Measurements from ENCODE around the gene NR6A1.

Gene NR6A1

DNA sequence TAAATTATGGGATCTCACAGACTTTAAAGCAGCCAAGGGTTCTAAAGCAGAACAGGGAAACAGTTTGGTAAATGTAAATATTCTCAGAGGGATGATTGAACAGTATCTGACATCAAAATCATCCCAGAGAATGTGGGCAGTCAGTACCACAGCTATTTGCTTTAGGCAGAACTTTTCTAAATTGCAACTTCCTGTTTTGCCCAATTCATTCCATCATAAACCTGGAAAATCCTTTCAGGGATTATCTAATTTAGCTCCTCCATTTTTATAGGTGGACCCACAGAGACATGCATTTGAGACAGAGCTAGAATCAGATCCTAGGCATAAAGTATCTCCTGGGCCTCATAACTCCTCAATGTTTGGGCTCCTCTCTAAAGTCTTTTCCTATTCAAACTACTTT is 12.4 kb downstream of the NR6A1 start:
- Histone ChIP-seq H3K4me3 (ENCODE audit: low read length) (no peak overlapping the region), H3K36me3 (ENCODE audit: control insufficient read depth, insufficient read depth, low read length) (no peaks in the 10 kb centered on the region), H3K27me3 (ENCODE audit: control insufficient read depth, insufficient read depth, low read length) (peaks cover 21% of the 10 kb centered on the region), H3K9me3 (ENCODE audit: control insufficient read depth, low read length) (no peaks in the 10 kb centered on the region), H3K9ac (ENCODE audit: low read length) (no peak overlapping the region), H3K4me1 (ENCODE audit: control insufficient read depth, insufficient read depth, low read length) (no peaks in the 10 kb centered on the region)

DNA sequence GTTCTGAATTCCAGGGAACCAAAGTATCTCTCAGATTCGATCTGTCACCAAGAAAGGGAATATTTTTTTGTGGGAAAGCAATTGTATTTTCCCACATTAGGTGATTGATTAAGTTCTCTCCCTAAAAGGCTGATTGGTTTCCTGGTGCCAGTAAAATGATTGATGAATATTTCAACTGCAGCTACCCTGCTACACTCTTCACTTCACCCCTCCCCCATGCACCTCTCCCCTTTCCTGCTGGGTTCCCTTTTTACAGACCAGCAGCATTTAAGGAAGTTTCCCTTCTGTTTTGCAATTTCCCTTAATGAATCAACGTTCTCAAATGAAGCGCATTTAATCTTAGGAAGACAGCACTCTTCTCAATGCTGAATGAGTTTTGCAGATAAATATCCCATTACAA is 13.1 kb downstream of the NR6A1 start:
- H3K9ac ChIP-seq (ENCODE audit: low read length) = no peak overlapping the region
- peaks cover 21% of the 10 kb centered on the region for H3K27me3 ChIP-seq (ENCODE audit: control insufficient read depth, insufficient read depth, low read length)
- no peak overlapping the region for H3K4me3 ChIP-seq (ENCODE audit: low read length)
- no peaks in the 10 kb centered on the region for H3K4me1 ChIP-seq (ENCODE audit: control insufficient read depth, insufficient read depth, low read length)
- H3K36me3 ChIP-seq (ENCODE audit: control insufficient read depth, insufficient read depth, low read length) = no peaks in the 10 kb centered on the region
- no peaks in the 10 kb centered on the region for H3K9me3 ChIP-seq (ENCODE audit: control insufficient read depth, low read length)

DNA sequence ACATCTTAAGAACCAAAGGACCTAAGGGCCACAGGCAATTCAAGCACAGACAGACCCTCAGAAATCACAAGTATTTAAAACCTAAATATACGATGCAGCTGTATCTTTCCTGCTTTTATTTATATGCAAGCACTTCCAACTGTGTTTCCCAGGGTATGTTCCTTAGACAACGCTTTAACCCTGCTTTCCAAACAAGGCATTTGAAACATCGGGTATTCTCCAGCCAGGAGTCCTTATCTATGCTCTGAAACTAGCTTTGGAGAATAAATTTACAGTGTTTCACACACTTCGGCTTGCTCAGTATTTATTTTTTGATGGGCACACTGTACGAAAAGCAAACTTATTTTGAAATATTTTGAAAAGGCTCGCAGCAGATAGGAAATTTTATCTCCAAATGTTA is 13.5 kb downstream of the NR6A1 start:
- Histone ChIP-seq H3K36me3 (ENCODE audit: control insufficient read depth, insufficient read depth, low read length) (no peaks in the 10 kb centered on the region), H3K9ac (ENCODE audit: low read length) (no peak overlapping the region), H3K9me3 (ENCODE audit: control insufficient read depth, low read length) (no peaks in the 10 kb centered on the region), H3K4me3 (ENCODE audit: low read length) (no peak overlapping the region), H3K27me3 (ENCODE audit: control insufficient read depth, insufficient read depth, low read length) (peaks cover 21% of the 10 kb centered on the region), H3K4me1 (ENCODE audit: control insufficient read depth, insufficient read depth, low read length) (no peaks in the 10 kb centered on the region)

DNA sequence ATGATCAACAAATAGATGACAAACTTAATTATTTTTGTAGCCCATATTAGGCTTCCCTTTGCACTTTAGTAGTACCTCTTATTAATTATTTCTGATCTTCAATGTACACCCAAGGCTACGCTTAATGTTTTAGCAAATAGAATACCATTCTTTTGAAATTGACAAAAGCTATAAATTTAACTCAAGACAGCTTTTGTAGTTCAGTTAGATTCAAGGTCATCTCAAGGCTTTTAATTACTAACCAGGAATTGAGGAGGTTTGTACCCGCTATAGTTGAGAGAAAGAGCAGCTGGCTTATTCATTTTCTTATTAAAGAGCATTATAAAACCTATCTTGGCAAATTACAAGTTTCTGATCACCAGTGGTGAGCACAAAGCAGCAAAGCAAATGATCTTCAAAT is 15.1 kb downstream of the NR6A1 start:
- no peak overlapping the region for H3K4me3 ChIP-seq (ENCODE audit: low read length)
- peaks cover 21% of the 10 kb centered on the region for H3K27me3 ChIP-seq (ENCODE audit: control insufficient read depth, insufficient read depth, low read length)
- H3K9me3 ChIP-seq (ENCODE audit: control insufficient read depth, low read length) = no peaks in the 10 kb centered on the region
- no peaks in the 10 kb centered on the region for H3K36me3 ChIP-seq (ENCODE audit: control insufficient read depth, insufficient read depth, low read length)
- H3K4me1 ChIP-seq (ENCODE audit: control insufficient read depth, insufficient read depth, low read length) = no peaks in the 10 kb centered on the region
- no peak overlapping the region for H3K9ac ChIP-seq (ENCODE audit: low read length)

DNA sequence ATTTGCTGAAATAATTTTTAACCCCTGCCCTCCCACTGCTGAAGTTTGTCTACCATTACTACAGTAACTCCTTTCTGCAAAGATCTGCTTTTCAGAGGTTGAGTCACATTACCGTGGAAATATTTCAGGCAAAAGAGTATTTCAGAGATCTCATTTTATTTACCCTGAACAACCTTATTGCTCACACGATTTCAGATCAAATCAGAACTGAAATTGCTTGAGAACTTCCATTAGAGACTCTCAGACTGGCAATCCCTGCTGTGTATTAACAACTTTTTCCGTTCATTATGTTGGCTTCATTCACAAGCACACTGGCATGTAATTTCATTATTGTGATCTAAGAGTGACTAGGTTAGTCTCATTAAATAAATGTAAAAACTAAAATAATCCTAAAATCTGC is 16.1 kb downstream of the NR6A1 start:
- peaks cover 21% of the 10 kb centered on the region for H3K27me3 ChIP-seq (ENCODE audit: control insufficient read depth, insufficient read depth, low read length)
- no peaks in the 10 kb centered on the region for H3K9me3 ChIP-seq (ENCODE audit: control insufficient read depth, low read length)
- H3K4me1 ChIP-seq (ENCODE audit: control insufficient read depth, insufficient read depth, low read length) = no peaks in the 10 kb centered on the region
- no peak overlapping the region for H3K4me3 ChIP-seq (ENCODE audit: low read length)
- H3K9ac ChIP-seq (ENCODE audit: low read length) = no peak overlapping the region
- H3K36me3 ChIP-seq (ENCODE audit: control insufficient read depth, insufficient read depth, low read length) = no peaks in the 10 kb centered on the region

DNA sequence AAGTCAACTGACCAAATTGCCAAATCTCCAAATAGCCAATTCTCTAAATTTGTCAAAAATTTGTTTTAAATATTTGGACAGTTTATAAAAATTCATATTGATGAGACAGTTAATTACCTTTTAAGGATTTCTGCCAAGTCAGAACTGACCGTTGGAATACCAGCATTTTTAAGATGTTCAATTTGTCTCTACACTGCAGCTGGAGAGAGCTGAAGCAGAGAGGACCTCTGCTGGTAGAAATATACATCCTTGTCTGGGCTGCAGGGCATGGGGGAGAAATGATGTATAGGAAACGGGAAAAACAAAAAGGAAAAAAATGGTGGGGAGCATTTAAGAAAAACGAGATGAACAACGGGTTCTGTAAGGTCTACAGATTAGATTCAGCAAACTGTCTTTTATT is 16.8 kb downstream of the NR6A1 start:
- H3K4me1 ChIP-seq (ENCODE audit: control insufficient read depth, insufficient read depth, low read length) = no peaks in the 10 kb centered on the region
- H3K9me3 ChIP-seq (ENCODE audit: control insufficient read depth, low read length) = no peaks in the 10 kb centered on the region
- H3K27me3 ChIP-seq (ENCODE audit: control insufficient read depth, insufficient read depth, low read length) = peaks cover 21% of the 10 kb centered on the region

DNA sequence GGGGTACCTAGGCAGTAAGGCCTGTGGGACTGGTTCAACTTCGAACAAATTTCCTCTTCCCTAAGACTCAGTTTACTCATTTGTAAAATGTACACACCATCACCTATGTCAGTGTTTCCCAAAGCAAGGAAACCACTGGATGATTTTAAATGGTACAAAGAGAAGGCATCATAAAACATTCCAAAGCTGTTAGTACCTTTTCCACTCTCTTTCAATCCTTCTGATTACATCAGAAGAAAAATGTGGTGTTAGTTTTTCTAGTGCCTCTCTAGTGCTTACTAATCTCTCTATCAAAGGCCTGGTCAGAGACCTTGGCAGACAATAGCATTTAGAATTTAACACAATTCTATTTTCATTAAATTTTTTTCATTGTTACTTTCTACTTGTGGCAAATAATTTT is 18.1 kb downstream of the NR6A1 start:
- H3K4me1 ChIP-seq (ENCODE audit: control insufficient read depth, insufficient read depth, low read length) = no peaks in the 10 kb centered on the region

More for the DNA sequence above, 16.8 kb downstream of the NR6A1 start:
- Histone ChIP-seq H3K4me3 (ENCODE audit: low read length) (no peak overlapping the region), H3K9ac (ENCODE audit: low read length) (no peak overlapping the region), H3K36me3 (ENCODE audit: control insufficient read depth, insufficient read depth, low read length) (no peaks in the 10 kb centered on the region)

DNA sequence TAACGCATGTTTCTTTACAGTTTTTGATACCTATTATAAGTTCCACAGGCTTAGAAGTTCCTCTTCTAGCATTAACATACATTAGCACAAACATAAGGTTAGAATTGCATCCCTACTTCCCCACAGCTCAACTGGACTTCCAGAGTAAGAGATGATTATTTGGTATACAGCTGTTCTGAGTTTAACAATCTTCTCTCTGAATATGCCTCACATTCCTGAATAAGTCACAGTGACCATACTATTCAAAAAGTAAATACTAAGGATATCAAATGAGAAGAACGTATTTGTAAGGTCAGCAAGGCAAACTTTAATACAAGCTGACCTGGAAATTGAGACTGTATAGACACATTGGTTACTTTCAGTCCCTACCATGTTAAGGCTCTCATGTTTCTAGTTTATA is 21.3 kb downstream of the NR6A1 start:
- H3K9me3 ChIP-seq (ENCODE audit: control insufficient read depth, low read length) = no peaks in the 10 kb centered on the region
- no peak overlapping the region for H3K9ac ChIP-seq (ENCODE audit: low read length)
- no peaks in the 10 kb centered on the region for H3K27me3 ChIP-seq (ENCODE audit: control insufficient read depth, insufficient read depth, low read length)
- H3K36me3 ChIP-seq (ENCODE audit: control insufficient read depth, insufficient read depth, low read length) = no peaks in the 10 kb centered on the region
- no peak overlapping the region for H3K4me3 ChIP-seq (ENCODE audit: low read length)
- H3K4me1 ChIP-seq (ENCODE audit: control insufficient read depth, insufficient read depth, low read length) = no peaks in the 10 kb centered on the region

More for the DNA sequence above, 18.1 kb downstream of the NR6A1 start:
- Histone ChIP-seq H3K36me3 (ENCODE audit: control insufficient read depth, insufficient read depth, low read length) (no peaks in the 10 kb centered on the region), H3K4me3 (ENCODE audit: low read length) (no peak overlapping the region), H3K9me3 (ENCODE audit: control insufficient read depth, low read length) (no peaks in the 10 kb centered on the region), H3K9ac (ENCODE audit: low read length) (no peak overlapping the region), H3K27me3 (ENCODE audit: control insufficient read depth, insufficient read depth, low read length) (peaks cover 17% of the 10 kb centered on the region)

DNA sequence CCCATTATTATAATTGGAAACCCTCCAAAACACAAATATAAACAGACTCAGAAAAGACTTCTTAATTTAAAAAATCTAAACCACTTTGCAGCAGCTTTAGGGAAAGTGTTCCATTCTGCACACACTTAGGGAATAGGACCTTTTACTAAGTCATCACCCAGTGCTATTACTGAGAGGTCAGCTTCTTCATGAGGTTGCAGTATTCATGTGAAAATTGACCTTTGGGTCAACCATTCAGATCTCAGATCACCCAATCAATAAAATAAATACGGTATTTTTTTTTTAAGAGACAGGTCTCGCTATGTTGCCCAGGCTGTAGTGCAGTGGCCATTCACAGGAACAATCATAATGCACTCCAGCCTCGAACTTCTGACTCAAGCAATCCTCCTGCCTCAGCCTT is 21.8 kb downstream of the NR6A1 start:
- no peaks in the 10 kb centered on the region for H3K36me3 ChIP-seq (ENCODE audit: control insufficient read depth, insufficient read depth, low read length)
- no peak overlapping the region for H3K9ac ChIP-seq (ENCODE audit: low read length)
- no peaks in the 10 kb centered on the region for H3K27me3 ChIP-seq (ENCODE audit: control insufficient read depth, insufficient read depth, low read length)
- H3K4me1 ChIP-seq (ENCODE audit: control insufficient read depth, insufficient read depth, low read length) = no peaks in the 10 kb centered on the region
- H3K4me3 ChIP-seq (ENCODE audit: low read length) = no peak overlapping the region
- H3K9me3 ChIP-seq (ENCODE audit: control insufficient read depth, low read length) = no peaks in the 10 kb centered on the region

DNA sequence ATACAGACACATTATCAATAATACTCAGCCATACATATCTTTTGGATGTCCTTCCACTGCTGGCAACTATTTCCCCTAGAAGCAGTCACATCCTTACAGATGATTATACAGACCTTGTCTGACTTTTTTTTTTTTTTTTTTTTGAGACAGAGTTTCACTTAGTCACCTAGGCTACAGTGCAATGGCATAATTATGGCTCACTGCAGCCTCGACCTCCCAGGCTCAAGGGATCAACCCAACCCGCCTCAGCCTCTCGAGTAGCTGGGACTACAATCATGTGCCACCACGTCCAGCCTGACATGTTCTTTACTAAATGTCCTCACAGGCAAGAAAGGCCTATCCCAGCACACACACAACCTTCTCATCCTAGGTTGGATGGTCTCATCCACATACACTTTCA is 24.0 kb downstream of the NR6A1 start:
- Histone ChIP-seq H3K4me3 (ENCODE audit: low read length) (no peak overlapping the region), H3K9ac (ENCODE audit: low read length) (no peak overlapping the region), H3K27me3 (ENCODE audit: control insufficient read depth, insufficient read depth, low read length) (no peaks in the 10 kb centered on the region), H3K4me1 (ENCODE audit: control insufficient read depth, insufficient read depth, low read length) (no peaks in the 10 kb centered on the region), H3K9me3 (ENCODE audit: control insufficient read depth, low read length) (no peaks in the 10 kb centered on the region), H3K36me3 (ENCODE audit: control insufficient read depth, insufficient read depth, low read length) (no peaks in the 10 kb centered on the region)

DNA sequence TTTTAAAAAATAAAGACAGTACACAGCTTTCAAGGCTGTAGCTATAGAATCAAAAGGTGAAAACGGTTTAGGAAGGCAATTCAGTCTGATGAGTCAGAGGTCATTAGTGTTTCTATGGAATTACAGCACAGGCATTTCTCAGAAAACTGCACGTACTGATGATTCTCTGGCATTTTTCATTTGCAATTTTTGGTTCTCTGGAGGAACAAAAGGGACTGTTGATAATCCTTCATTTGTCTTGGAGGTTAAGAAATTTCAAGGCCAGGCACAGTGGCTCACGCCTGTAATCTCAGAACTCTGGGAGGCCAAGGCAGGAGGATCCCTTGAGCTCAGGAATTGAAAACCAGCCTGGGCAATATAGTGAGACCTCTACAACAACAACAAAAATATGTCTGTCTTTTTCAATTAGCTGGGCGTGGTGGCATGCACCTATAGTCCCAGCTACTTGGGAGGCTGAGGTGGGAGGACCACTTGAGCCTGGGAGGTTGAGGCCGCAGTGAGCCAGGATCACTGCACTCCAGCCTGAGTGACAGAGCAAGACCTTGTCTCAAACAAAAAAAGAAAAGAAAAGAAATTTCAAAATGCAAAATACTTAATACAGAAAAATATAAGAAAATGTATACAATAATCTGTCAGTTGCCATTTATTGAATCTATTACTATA is 27.3 kb downstream of the NR6A1 start:
- no peaks in the 10 kb centered on the region for H3K9me3 ChIP-seq (ENCODE audit: control insufficient read depth, low read length)
- H3K36me3 ChIP-seq (ENCODE audit: control insufficient read depth, insufficient read depth, low read length) = no peaks in the 10 kb centered on the region
- H3K4me3 ChIP-seq (ENCODE audit: low read length) = no peak overlapping the region
- H3K4me1 ChIP-seq (ENCODE audit: control insufficient read depth, insufficient read depth, low read length) = no peaks in the 10 kb centered on the region
- H3K9ac ChIP-seq (ENCODE audit: low read length) = no peak overlapping the region
- H3K27me3 ChIP-seq (ENCODE audit: control insufficient read depth, insufficient read depth, low read length) = no peaks in the 10 kb centered on the region

DNA sequence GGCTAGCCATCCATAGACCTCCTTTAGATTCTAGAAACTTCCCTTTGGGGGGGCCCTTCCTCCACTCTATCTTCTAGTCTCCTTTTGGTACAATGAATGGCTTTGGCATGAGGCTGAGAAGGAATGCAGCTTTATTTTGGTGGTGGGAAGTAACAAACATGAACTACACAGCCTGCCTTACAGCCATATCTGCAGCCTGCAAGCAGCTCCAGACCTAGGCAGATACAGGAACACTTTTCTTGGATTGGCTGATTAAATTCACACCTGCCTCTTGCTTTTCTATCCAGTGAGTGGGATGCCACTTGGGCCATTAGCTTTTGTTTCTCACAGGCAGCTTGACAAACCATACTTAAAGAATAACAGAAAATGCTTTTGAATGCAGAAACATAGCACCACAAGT is 28.2 kb downstream of the NR6A1 start:
- H3K36me3 ChIP-seq (ENCODE audit: control insufficient read depth, insufficient read depth, low read length) = no peaks in the 10 kb centered on the region
- H3K27me3 ChIP-seq (ENCODE audit: control insufficient read depth, insufficient read depth, low read length) = no peaks in the 10 kb centered on the region
- no peak overlapping the region for H3K4me3 ChIP-seq (ENCODE audit: low read length)
- no peaks in the 10 kb centered on the region for H3K4me1 ChIP-seq (ENCODE audit: control insufficient read depth, insufficient read depth, low read length)
- no peaks in the 10 kb centered on the region for H3K9me3 ChIP-seq (ENCODE audit: control insufficient read depth, low read length)
- no peak overlapping the region for H3K9ac ChIP-seq (ENCODE audit: low read length)

DNA sequence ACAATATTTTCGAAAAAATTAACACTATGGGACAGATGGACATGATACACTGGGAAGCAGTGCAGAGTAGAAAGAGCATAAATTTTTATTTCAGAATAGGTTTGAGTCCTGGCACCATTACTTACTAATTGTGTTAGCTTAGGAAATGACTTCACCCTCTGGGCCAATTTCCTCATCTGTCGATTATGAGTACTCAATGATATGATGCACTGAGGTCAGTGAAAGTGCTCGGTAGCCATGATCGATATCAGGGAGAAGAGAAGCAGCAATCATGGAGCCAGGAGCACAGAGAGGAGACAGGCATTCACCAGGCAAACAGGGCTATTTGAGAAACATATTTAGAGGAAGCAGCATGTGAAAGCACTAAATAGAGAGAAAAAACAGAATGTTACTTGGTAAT is 29.4 kb downstream of the NR6A1 start:
- no peaks in the 10 kb centered on the region for H3K27me3 ChIP-seq (ENCODE audit: control insufficient read depth, insufficient read depth, low read length)
- H3K9me3 ChIP-seq (ENCODE audit: control insufficient read depth, low read length) = no peaks in the 10 kb centered on the region
- no peaks in the 10 kb centered on the region for H3K4me1 ChIP-seq (ENCODE audit: control insufficient read depth, insufficient read depth, low read length)
- no peak overlapping the region for H3K4me3 ChIP-seq (ENCODE audit: low read length)
- H3K36me3 ChIP-seq (ENCODE audit: control insufficient read depth, insufficient read depth, low read length) = no peaks in the 10 kb centered on the region
- no peak overlapping the region for H3K9ac ChIP-seq (ENCODE audit: low read length)

All from mucosa of stomach (tissue), 1 donor.